NT2/D1 (cell line): Measurements from ENCODE around the gene ALG9.

Source experiments
- SUZ12 ChIP-seq: IDR thresholded peaks from 2 replicates; pipeline ENCODE4 v1.6.1; 2011; ENCODE audit not compliant: insufficient read length, insufficient read depth; ENCODE audit errors: extremely low read depth
- YY1 ChIP-seq: IDR thresholded peaks from 2 replicates; pipeline ENCODE4 v1.6.1; 2011; ENCODE audit not compliant: insufficient read length, insufficient read depth
- ZNF274 ChIP-seq: IDR thresholded peaks from 2 replicates; pipeline ENCODE4 v1.6.1; 2011; ENCODE audit warnings: mild to moderate bottlenecking, low read depth, low read length

DNA sequence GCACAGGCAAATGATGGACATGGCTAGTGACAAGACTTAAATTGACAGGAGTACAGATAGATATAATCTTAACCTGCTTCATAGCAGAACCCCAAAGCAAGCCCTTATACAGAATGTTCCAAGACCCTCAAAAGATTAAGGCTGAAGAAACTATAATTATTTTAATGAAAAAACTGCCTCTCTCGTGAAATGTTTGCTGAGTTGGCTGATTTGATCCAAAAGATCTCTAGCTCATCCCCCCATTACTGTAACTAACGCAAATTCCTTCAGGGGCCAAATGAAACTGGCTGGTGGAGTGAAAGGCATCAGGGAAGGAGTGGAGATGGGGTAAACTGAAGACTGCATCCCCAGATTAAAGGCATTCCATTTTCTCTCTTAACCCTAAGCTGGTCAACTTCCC lies 19.3 kb downstream of the ALG9 start:
- TF ChIP-seq YY1 (no peak), ZNF274 (no peak), SUZ12 (no peak)
